Left hindlimb (tissue), 1 donor: Measurements from ENCODE around the gene PSMD3.
A peak's percentile ranks its signal among the peaks of the same experiment; 100 is the strongest.

Source experiments
- DNase-seq: peaks from one replicate; pipeline ENCODE4 v3.0.0-alpha.2; 2018

The PSMD3 gene

DNA sequence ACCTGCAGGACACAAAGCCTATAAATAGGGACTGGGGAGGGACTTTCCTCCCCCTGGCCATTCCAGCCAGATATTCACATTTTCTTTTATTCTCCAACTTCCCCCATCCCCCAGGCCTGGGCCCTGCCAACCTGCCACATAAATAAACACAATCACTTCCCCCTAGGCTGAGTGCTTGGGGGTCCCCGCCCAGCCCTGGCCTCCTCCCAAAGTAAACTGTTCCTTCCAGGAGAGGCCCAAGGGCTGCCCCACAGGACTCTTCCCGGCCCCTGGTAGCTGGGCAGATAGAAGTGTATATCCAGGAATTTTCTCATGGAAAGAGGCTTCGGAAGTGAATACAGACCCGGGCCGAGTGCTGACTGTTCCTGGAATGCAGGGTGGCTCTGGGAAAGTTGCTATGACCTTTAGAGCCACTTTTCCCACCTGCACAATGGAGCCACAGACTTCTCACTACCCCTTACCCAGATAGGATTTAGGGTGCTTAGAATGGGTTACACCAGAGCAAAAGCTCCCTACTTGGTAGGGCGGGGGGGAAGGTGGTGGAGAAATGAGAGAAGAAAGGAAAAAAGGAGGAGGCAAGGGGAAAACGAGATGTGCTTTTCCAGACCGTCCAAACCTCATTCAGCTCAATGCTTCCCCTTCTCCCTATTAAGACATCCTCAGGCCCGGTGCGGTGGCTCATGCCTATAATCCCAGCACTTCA lies 43.1 kb downstream of the PSMD3 start:
- no peak for DNase-seq

DNA sequence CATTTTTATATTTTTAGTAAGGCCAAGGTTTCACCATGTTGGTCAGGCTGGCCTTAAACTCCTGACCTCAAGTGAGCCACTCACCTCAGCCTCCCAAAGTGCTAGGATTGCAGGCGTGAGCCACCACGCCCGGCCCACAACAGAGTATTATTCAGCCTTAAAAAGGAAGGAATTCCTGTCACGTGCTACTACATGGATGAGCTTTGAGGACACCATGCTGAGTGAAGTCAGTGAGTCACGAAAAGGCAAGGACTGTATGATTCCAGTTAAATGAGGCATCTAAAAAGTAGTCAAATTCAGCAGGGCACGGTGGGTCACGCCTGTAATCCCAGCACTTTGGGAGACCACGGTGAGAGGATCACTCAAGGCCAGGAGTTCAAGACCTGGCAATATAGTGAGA lies 44.3 kb downstream of the PSMD3 start:
- DNase-seq, result no peak

DNA sequence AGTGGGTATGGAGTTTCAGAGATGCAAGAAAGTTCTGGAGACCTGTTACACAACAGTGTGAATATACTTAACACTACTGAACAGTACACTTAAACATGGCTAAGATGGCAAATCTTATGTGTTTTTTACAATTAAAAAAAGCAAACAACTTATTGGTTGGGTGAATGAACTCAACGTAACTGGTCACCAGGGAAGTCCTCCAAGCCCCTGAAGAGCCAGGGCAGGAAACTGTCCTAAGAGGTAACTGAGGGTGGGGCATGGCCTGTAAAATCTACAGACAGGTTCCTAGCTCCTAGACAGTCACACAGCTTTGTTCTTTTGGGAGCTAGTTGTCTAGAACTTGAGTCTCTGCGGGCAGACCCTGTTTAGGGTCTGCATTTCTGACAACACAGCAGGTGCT lies 45.0 kb downstream of the PSMD3 start:
- no peak for DNase-seq

DNA sequence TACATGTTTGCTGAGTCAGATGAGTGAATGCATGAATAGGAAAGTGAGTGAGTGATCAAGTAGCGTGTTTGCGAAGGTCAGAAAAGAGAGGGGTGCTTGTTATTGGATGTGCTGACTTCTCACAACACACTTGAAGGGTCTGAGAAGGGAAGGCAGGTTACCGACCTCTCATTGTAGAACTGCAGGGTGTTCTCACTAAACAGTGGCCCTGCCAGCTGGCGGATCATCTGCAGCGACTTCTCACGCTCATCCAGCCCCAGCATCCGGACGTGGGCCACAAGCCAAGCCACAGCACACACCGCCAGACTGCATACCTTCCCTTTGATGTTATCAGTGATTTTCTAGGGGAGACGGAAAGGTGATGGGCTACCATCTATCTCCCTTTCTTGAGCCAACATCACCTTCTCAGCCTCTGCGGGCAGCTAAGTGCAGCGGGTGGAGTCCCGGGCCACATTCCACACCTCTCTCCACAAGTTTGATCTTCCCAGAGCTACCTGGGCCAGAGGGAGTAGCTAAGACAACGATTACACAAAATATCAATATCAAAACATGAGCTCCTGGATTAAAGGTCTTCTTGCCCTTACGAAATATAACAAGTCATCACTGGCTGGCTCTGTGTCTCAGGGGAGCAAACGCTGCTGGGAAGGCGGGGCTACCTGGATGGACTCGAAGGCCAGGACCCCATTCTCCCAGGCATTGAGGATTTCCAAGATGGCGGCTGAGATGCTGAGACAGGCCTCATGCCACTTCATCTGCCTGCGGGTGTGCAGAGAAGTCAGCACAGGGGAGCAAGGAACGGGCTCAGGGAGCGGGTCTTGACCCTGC lies 45.6 kb downstream of the PSMD3 start:
- no peak for DNase-seq

DNA sequence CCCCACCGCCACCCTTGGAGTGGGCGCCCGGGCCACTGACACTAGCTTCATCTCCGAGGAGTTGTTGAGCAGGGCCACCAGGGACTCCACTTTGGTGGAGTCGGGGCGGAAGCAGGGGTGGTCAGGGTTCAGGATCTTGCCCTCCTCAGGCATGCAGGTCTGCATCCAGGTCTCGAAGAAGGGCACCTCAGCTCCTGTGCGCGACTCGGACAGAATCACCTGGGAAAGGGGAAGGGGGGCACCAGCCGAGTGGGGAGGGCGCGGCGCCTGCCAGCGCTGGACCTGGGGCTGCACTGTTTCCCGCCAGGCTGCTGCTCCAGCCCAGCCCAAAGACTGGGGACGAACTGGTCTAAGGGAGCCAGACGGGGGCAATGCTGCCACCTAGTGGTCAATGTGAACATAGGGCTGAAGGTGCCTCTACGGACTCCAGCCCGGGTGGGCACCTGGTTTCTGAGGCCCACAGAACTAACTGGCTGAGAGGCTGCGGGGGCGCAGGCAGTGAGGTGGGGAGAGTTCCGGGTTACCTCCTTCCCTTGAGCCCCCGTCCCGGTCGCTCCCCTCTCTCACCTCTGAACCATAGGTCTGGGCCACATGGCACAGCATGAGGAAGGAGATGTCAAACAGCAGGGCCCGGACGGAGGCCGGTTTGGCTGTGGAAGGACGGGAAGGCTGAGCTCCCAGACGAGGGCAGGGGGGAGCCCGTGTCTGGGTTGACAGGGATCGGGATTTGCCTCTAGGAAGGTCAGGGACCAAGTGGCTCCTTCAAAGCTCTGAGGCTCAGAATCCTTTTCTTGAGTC lies 46.4 kb downstream of the PSMD3 start:
- DNase-seq, result peak; percentile 79

DNA sequence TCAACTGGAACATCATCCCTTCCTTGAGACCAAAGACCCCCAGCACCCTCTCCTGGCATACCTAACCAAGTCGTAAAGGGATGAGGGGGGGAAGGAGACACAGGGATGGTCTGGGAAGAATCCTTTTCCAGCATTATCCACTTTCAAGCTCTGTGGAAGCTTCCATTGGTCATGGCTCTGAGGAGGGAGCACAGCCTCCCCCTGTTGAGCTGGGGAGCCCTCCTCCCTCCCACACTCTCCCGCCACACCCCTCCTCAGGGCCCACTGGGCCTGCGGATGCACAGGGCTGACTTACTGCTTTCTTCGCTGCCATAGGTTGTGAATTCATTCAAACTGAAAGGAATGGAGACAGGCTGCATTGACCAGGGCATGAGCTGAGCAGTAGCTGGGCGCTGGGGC lies 47.0 kb downstream of the PSMD3 start:
- DNase-seq, result no peak

DNA sequence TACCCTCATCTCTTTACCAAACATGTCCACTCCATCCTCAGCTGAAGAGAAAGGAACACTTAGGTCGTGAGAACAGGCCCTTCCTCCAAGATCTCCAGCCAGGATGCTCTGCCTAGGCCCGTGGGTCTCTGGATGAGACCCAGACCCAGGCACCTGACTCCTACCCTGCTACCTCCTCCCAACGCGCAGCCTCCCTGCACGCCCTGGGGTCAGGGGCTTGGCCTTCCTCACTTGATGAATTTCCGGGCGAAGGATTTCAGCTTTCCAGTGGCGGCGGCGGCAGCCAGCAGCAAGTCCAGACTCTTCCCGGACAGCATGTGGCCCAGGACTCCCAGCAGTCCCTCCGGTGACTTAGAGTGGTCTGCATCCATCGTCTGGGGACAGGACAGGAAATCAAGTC lies 48.0 kb downstream of the PSMD3 start:
- DNase-seq, result no peak

DNA sequence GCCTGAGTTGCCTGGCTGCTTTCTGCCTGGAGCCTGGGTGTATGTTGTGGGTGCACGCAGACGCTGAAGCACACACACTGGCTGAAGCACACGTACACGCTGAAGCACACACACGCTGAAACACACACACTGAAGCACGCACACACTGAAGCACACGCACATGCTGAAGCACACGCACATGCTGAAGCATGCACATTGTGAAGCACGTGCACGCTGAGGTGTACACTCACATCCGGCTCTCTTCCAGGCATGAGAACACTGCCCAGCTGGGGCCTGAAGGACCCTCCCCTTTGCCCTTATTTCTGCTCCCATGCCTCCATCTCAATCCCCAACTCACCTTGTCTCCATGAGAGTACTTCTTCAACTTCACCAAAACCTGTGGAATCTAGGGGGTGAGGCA lies 51.1 kb downstream of the PSMD3 start:
- DNase-seq, result no peak

DNA sequence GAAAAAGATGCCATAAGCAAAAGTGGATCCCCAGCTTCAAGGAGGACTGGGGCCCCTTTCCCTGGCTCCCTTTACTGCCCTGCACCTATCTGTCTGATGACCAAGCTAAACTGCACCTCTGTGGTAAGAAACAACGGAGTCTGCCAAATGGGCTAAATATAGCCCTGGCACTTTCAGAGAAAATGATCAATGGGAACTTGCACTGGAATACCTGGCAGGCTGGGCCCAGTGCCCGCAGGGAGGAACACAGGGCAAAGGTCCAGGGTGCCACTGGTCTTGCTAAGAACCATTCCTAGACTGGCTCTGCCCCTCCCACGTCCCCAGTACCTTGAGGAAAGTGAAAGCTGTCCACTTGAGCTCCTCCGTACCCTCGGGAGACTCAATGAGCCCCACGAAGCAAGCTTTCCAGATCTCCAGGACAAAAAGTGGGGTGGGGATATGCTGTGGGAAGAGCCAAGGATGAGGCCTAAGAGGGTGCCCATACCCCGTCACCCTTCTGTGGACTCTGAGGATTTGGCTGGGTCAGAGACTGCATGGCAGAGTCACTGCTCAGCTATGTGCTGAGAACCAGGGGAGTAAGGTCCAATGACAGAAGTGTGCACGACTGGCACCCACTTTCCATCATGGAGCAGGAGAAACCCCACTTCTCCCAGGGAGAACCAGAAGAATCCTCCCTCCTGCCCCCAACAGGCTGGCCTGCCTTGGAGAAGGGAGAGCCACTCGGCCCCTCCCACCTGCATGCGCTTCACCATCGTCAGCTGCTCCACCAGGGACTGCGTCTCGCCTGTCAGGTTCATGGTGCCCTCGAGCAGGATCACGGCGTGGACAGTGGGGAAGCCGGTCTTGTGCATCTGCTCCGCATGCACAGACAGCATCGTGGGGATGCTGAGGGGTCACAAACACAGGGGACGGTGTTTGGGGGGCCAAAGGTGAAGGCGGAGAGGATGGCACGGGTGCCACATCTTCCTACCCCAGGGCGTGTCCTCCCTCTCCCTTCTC lies 52.0 kb downstream of the PSMD3 start:
- no peak for DNase-seq

DNA sequence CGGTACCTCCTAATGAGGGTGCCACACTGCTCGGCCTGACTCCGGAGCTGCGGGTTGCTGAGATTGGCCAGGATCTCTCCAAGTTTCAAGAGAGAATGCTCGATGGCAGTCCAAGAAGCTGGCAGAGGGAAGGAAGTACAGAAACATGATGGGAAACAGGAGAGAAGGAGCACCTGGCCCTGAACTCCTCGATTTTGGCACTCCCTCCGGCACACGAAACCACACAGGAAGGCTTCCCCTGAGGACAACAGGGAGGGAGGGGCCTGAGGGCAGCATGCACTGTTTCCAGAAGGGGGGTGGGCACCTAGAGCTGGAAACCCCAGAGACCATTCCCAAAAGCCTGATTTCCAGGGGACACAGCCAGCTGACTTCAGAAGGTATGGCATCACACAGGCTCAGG lies 52.7 kb downstream of the PSMD3 start:
- no peak for DNase-seq

DNA sequence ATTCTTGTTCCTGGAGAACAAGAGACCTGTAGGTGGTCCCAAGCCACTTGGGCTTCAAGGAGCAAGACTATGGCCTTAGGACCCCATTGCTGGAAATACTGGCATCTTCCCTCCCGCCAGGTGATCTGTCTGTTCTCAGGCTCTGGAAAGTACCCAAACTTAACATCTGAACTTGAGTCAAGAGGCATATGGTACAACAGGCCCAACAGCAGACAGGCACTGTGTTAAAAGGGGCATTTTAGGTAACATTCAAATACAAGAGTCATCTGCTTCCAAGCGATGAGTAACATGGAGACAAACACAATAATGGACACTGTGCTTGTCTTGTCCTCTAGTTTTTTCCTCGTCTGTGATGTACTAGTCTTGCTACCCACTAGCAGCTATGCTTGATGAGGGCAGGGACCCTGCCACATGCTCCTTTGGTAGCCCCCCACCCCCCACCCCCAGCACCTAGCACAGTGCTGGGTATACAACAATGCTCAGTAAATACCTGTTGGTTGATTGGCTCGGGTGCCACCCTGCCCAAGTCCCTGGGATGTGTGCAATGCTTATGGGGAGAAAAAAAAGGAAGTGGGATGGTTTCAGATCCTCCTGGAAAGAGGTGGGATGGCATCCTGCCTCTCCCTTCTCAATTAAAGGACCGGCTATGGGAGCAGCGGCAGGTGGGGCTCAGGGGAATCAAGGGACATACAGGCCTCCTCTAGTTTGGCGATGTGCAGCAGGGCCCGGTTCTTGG lies 54.0 kb downstream of the PSMD3 start:
- DNase-seq, result no peak

DNA sequence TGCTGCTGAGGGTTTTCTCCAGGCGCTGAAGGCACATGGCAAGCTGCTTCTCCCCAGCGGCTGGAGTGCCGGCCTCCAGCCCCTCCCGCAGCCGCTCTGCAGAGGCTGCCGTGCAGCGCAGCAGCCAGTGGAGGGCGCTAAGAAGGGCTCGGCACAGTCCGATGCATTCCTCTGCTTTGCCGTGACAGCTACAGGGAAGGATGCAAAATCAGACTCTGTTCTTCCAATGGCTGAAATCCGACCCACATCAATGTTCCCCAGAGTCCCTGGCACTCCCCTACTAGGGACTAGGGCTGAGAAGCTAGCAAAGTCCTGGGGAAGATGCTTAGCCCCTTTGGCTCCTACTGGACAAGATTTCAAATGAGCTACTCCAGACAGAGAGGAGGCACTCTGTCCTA lies 54.6 kb downstream of the PSMD3 start:
- DNase-seq, result no peak

DNA sequence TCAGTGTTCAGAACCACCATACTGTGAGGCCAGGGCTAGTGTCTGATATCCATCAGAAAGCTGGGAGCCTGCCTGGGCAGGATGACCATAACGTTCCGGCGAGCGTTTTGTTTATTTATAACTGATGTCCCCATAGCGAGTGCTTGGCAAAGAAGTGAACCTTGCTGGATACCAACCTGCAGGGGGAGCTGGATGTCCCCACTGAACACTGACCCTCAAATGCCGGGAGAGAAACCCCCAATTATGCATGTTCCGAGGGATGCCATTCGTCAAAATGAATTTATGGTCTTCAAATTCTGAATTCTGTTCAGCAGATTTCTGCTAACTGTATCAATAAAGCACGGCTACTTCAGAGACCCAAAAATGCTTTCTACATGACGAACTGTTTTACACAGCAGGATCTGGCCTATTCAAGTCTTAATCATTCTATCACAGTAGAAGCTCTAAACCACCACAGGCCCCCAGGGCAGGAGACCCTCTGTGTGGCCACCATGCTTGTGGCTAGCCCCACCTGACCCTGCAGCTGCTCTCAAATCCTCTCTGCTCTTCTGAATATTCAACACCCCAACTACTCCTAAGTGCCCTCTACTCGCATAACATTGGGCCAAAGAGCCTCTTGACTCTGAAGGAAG lies 58.4 kb downstream of the PSMD3 start:
- peak; percentile 81 for DNase-seq

DNA sequence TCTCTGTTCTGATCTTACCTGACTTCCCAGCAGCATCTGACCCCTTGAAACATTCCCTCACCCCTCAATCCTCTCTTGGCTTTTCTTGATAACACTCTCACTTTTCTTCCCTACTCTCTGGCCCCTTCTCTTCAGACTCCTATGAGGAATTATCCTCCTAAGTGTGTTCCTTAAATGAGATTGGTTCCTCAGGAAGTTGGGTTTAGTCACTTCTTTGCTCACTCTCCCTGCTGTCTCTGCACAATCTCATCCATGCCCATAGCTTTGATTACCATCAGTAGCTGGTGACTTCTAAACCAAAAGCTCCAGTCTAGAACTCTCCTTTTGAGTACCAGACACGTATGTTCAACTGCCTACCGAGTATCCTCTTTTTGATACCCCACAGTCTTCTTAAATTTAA lies 60.6 kb downstream of the PSMD3 start:
- no peak for DNase-seq
